ENCODE results near the gene TEX261. TPM values are rescaled to one million over a fixed set of nuclear protein-coding genes. Genes with fewer than 3 reads are reported as not detected.
A peak's percentile ranks its signal among the peaks of the same experiment; 100 is the strongest.
"Not testable (repeated sequence)": the region's sequence is repeated elsewhere in the genome, so short reads cannot be mapped to it uniquely, and the experiment has no call there.

TEX261 gene
- 58.9 TPM for polyA plus RNA-seq (2013, experiment 1 of 2; ENCODE audit: insufficient read length)
- polyA plus RNA-seq (2013, experiment 2 of 2; ENCODE audit: insufficient read length) = 61.0 TPM

DNA sequence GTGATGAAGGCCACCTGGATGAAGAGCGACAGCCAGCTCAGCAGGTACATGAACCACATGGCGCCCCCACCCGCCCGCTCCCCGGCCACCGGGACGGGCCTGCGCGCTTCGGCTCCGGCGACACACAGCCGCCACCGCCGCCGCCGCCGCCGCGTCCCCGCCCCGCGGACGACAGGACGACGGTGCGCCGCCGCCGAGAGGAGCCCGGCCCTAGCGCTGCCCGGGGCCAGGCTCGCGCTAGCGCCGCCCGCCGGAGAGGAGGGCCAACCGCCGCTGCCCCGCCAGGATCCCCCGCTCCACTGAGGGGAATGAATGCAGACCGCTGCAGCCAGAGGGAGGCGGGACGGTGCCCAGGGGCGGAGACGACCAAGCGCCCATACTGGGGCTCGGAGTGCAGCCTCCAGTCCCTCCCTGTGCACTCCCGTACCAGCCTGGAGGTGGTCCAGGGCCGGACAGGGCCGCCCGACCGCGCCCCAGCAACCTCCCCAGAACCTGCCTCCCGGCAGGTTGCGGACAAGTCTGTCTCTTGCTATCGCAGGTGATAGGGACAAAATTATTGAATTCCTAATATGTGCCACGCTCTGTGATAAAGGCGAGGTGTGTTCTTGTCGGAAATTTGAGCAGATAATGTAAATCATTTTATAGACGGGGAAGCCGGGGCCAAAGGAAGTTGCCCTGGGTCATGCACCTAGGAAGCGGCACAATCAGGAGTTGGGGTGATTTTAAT, at the start of gene TEX261:
Gene TEX261, minus strand, starts transcription at position 175 of the 727 bp plus-strand sequence. Its CDS starts 116 bp downstream, at position 59.
- peak; percentile 87 for DNase-seq

DNA sequence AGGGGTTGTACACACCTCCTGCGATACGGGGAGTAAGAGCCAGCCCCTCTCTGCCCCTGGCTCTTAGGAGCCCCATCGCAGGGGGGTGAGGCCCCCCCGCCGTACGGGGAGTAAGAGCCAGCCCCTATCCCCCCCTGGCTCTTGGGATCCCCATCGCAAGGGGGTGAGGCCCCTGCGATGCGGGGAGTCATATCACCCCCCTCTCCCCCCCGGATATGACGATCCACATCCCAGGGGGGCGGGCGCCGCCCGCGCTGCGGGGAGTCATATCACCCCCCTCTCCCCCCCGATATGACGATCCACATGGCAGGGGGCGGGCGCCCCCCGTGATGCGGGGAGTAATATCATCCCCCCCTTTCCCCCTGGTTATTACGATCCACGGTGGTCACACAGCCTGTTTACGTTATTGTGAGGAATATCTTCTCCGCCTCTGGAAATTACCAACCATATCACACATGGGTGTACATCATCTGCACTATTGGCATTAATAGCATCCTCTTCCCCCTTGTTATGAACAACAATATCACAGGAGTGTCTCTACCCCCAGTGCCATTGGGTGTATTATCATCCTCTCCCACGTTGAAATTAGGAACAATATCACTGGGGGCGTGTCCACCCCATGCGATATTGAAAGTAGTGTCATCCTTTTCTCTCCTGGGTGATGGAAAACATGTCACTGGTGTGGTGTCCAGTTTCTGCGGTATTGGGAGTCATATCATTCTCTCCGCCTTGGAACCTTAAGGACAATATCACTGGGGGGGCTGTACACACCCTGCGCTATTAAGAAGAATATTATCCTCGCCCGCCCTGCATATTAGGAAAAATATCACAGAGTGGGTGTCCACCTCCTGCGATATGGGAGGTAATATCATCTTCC, 49.1 kb upstream of the TEX261 start:
- no peak for DNase-seq

DNA sequence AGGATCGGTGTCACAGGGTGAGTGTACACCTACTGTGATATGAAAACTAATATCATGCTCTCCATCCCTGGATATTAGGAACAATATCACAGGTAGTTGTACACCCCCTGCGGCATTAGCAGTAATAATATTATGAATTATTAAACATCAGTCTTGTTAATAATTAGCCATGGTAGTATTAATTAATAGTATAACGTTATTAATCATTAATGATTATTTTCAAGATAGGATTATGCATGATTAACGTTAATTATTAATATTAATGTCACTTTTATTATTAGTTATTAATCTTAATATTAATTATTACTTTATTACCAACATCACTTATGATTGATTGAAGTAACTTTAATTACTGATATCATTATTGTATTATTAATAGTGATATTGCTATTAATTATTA, 47.6 kb upstream of the TEX261 start:
- no peak for DNase-seq

DNA sequence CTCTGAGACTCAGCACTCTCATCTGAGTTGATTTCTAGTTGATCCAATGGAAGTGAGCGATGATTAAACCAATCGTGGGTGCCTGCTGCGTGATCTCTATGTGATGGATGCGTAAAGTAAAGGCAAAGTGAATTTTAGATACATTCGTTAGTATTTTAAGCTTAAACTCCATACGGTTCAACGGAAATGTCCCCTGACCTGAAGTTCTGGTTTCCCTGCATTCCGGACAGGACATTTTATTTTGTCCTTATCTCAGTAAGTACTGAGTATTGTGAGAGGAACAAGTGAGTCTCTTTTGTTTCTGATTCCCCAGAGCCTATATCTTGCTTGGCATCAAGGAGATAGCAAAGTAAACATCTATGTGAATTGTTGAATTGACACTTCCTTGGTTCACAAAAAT, 41.6 kb upstream of the TEX261 start:
- not testable (repeated sequence) for DNase-seq

GRCh38 chr2:71023553-71024243, 29.0 kb upstream of the TEX261 start:
- not testable (repeated sequence) for DNase-seq

DNA sequence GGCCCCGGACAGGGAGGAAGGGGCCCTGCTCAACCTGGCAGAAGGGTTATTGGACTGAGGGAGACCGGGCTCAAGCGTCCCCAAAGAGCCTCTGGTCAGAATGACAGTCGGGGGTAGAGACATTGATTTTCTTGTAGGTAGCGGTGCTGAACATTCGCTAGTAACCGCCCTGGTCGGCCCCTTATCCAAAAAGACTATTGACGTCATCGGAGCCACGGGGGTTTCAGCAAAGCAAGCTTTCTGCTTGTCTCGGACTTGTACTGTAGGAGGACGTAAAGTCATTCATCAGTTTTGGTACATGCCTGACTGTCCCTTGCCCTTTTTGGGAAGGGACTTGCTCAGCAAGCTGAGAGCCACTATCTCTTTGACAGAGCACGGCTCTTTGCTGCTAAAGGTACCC, 26.7 kb upstream of the TEX261 start:
- not testable (repeated sequence) for DNase-seq

DNA sequence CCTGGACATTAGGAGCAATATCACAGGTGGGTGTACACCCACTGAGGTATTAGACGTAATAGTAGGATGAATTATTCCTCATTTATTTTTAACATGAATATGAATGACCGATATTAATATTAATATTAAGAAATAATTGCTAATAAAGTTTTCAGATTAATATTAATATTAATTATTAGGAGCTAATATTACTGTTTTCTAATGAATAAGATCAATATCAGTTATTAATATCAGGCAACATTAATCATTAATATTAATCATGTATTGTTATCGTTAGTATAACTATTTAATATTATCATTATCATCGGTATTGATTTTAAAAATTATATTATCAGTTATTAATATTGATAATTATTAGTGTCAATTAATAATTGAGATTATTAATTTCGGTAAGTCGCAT, 25.3 kb upstream of the TEX261 start:
- not testable (repeated sequence) for DNase-seq

DNA sequence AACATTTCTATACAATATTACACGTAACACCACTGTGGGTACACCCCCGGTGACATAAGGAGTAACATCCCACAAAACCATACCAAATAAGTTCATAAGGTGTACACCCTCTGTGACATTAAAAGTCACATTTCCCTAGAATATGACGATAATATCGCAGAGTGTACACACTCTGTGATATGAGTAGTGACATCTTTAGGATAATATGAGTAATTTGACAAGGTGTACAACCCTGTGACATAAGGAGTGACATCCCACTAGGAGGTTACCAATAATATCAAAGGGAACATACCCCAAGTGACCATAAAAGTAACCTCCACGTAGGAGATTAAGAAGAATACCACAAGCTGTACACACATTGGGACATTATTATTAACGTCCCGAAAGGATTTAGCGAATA, 24.0 kb upstream of the TEX261 start:
- DNase-seq = no peak

DNA sequence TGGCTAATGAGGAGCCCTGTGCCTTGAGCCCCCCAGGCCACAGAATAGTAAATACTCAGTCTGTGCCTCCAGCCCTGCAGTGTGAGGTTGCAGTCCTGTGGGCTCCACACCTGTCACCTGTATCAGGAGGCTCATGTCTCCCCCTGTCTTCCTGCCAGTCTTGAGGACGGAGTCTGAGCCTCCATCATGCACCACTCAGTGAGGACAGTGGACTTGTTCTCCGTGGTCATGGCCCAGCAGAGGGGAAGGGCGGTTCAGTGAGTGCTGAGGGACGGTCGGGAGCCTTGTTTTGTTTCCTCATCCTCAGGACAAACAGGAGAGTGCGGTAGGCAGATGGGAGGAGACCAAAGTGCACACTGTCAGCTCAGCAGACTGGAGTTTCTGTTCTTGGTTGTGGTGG, 17.1 kb upstream of the TEX261 start:
- DNase-seq = not testable (repeated sequence)

GRCh38 chr2:71008342-71008741, 13.7 kb upstream of the TEX261 start:
- DNase-seq = no peak

DNA sequence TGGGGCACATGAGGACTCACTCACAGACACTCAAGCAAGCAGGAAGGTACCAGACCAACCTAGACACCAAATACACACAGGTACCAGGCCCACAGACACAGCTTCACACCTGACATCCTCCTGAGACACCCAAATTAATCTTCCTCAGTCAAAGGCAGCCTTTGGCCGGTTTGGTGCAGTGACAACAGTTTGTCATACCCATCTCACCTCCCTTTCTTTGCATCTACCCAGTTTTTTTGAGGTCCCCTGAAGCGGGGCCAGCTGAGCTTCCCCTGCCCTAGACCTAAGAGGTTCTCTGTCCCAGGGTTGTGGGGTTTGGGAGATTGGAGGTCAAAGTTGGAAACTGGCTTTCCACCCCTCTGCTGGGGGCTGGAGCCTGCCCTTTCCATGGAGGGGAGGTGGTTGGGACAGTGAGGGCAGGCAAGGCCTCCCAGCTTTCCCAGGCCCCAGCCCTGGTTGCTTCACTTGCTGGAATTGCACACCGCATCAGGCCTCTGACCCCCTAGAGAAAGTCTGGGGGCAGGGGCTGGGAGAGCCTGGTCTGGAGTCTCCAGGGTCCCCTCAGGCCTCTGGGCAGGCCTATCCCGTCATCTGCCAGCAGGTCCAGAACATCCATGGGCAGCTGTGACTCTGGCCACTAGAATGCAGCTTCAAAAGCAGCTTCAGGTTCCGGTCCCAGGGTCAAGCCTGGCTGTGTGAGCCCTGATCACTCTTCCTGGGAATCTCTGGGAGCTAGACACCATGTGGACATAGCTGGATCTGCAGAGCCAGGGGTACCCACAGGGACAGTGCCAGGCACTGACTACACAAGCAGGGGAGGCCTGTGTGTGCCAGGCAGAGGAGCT, 12.5 kb upstream of the TEX261 start:
- DNase-seq = no peak

DNA sequence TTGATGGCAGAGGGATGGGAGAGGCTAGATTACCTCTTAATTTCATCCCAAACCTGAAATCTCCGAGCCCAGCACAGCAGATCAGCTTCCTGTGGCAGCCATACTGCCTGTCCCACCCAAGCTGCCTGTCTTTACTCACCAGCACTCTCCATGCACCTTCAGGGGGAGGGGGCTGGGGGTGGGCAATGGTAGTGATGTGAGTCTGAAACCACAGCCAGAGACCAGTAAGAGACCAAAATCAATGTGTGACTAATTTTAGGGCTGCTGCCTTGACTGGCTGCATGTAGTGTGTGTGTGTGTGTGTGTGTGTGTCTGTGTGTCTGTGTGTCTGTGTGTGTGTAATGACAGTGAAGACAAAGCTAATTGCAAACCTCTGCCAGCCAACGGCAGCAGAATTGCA, 11.7 kb upstream of the TEX261 start:
- DNase-seq = no peak

DNA sequence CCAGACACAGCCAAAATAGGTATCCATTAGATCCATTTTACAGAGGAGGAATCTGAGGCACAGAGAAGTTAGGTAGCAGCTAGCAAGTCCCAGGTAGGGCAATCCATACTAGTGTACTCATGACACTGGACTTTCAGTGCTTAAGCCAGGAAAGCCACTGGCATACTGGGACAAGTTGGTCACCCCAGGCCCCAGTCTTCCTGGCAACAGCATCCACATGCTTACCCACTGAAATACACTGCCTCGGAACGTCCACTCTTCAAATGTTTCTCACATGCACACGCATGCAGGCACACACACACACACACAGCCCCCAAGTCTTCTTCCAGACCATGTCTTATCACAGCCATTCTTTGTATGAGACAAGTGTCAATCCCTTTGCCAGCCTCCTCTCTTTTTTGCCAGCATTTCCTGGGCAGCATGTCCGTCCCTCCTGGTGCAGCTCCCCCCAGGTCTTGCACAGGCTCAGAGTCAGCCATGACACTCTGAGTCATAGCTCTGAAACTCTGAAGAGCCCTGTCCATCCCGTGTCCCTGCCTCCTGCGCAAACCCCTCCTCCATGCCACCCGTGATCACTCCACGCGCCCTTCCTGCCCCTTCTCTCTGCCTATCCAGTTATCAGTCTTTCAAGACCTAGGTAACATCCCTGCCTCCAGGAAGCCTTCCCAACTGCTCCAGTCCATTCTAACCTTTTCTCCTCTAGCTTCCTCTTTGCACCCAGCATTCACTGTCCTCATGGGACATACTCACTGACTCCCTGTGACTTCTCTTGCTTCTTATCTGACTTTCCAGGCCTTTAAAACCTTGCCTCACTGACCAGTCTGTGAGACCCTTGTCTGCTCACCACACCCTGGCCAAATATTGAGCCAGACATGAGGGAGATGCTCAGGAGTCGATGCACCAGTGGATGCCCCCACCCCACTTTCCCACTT, 10.9 kb upstream of the TEX261 start:
- no peak for DNase-seq

- DNase-seq = no peak
These were observed 10.2 kb upstream of the TEX261 start for GRCh38 chr2:71004857-71005256.

DNA sequence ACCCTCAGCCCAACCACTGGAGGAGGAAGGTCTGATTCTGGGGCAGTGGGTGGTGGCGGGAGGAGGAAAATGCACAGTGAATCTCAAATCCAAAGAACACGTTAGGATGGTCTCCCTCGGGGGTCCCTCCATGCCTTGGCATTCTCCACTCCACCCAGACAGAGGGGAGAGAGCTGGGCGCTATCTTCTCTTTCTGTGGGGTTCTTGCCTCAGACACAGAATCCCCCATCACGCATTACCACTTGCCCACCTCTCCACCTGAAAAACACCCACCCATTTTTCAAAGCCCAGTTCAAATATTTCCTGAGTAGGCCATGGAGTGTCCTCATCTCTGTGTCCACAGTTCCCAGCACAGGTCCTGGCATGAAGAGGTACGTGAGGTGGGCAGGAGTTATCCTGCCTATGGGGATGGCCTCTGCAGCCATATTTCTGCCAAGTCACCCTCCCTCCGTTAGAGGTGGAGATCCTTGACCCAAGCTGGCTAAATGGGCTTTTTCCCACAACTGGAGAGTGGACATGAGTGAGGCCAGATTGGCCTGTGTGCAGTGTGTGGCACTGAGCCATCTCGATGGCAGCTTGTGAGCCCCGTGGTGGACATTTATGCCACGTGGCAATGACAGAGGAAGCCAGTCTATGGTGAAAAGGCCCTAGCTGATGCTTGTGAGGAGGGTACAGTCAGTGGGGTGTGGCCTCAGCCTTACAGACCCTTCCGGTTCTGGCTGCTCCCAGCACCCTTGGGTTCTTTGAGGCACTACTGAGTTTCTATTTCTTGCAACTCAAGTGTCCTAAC, 9.5 kb upstream of the TEX261 start:
- DNase-seq = no peak

- DNase-seq = no peak
These were observed 8.7 kb upstream of the TEX261 start for GRCh38 chr2:71003396-71003795.

DNA sequence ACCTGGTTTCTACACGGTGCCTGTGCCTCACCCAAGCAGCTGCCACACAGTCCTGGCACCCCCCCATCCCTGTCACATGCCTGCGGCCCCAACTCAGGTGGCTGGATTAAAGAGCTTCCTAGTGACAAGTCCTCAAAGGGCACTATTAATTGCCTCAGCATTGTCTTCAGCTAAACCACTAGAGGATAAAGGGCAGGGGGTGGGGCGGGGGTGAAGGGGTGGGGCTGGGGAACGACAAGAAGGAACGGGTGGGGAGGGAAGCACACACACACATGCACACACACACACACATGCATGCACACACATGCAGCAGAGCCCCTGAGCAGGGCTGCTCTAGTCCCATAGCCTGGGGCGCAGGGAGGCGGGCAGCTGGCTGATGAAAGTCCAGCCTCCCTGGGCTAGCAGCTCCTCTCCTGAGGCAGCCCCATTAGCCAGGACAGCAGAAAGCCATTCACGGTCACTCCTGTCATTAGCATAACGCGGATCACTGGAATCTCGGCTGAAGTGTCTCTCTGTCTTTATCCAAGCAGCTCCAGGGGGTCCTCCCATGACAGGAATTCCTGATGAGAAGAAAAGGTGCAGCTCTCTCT, 7.4 kb upstream of the TEX261 start:
- no peak for DNase-seq

DNA sequence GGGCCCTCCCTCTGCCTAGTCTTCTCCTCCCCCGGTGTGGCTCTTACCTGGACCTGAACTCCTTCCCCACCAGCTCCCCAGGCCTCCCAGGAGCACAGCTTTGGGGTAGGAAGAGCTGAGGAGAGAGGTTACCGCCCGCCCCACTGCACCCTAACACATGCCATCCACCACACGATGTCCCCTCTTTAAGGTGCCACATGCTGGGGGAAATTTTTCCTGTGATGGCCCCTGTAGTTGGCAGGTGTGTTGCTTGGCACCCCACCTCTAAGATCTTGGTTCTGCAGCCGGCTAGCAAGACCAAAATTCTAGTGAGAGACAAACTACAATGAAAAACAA, 6.9 kb upstream of the TEX261 start:
- DNase-seq = no peak

DNA sequence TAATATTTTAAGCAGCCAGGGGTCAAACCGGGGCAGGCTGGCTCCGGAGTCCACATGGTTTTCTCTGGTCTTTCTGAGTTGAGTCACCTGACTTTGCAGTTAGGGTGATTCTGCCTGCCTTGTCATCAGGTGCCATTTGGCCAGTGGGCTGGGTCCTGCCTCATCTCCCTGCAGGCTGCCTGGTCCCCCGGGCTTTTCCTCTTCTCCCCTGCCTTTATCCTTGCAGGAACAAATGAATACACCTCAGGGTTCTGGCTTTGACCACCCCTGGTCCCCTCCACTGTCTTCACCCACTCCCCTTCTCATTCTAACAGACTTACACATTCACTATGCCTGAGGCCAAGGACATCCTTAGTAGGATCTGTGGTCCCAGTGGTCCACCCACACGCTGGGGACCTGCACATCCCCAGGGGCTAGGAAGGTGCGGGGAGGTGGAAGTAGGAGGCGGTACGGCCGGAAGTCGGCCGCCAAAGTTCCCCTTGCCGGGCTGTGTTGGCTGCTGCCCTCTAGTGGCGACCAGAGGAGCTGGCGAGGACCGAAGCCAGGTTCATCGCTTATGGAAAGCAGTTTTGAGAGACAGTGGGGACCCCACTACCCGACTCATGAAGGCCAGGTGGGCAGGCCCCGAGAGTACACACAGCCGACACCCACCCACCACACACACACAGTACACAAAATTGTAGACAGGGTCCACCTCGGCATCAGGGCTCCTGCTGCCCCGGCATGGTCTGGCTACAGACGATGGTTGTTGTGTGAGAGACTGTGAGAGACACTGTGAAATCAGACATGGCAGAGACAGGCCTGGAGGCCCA, 6.3 kb upstream of the TEX261 start:
- DNase-seq = peak; percentile 68

Measured in fibroblast of skin of scalp (primary cell).